ENCODE data around the gene IL4R.
A peak's percentile ranks its signal among the peaks of the same experiment; 100 is the strongest.
"Not testable (repeated sequence)": the region's sequence is repeated elsewhere in the genome, so short reads cannot be mapped to it uniquely, and the experiment has no call there.

Gene IL4R

GRCh38 chr16:27316038-27316680 is 2.4 kb downstream of the IL4R start:
- DNase-seq, result no peak

GRCh38 chr16:27317320-27317719 is 3.5 kb downstream of the IL4R start:
- DNase-seq, result no peak

DNA sequence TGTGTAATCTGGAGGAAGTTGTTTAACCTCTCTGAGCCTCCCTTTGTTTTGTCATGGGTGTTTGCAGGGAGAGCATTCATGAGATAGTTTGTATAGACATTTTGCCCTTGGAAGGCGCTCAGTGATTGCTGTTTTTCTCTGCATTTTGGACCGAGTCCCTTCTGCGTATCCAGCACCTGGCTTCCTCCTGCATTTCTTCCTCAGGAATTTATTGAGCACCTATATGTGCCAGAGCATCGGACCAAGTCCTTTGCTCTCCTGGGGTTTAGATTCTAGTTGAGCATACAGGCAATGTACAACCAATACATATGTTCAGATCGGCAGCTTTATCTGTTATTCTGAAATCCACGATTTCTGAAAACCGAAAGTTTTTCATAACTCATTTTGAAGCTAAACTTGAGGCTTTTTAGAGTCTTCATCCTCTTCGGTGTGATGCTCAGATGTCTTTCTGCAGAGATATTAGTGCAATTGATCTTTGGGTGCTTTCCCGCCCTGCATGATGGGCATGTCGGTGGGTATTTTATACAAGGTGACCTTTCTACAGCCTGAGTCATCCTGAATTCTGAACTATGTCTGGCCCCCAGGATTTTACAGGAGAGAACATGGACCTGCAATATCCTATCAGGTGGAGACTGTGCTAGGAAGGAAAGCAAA is 4.1 kb downstream of the IL4R start:
- peak; percentile 54 to 56 for DNase-seq

GRCh38 chr16:27318392-27319256 is 4.8 kb downstream of the IL4R start:
- DNase-seq, result peak; percentile 54 to 63

- DNase-seq, result no peak
Measured at GRCh38 chr16:27319257-27319965, 5.6 kb downstream of the IL4R start.

- no peak for DNase-seq
Measured at GRCh38 chr16:27320261-27321012, 6.7 kb downstream of the IL4R start.

DNA sequence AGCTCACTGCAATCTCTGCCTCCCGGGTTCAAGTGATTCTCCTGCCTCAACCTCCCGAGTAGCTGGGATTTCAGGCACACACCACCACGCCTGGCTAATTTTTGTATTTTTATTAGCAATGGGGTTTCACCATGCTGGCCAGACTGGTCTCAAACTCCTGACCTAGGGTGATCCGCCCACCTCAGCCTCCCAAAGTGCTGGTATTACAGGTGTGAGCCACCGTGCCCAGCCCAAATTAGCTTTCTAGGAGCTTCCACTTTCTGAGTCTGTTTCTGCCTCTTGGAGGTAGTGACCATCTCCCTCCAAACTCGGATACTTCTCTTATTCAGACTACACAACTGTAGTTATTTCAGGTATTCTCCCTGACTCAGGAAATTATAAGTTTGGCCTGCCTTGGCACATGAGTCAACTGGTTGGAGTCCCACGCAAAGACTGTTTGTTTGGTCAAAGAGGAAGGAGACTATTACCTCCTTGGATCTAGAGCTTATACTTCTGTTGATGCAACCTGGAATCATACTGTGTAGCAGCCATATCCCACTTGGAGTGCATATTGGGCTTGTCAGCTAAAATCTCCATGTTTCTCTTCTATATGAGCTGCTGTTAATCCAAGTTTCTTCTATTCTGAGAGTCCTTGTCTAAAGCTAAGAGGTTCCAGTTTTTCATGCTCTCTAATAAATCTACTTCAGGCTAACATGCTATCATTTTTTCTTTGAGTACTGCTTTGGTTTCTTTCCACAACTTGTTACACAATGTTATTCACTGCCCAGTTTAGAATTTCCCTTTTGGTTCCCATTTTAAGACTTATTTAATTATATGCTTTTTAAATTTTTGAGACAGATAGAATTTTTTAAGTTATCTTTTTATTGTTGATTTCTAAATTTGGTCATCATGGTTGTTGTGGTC is 7.5 kb downstream of the IL4R start:
- DNase-seq, result no peak

DNA sequence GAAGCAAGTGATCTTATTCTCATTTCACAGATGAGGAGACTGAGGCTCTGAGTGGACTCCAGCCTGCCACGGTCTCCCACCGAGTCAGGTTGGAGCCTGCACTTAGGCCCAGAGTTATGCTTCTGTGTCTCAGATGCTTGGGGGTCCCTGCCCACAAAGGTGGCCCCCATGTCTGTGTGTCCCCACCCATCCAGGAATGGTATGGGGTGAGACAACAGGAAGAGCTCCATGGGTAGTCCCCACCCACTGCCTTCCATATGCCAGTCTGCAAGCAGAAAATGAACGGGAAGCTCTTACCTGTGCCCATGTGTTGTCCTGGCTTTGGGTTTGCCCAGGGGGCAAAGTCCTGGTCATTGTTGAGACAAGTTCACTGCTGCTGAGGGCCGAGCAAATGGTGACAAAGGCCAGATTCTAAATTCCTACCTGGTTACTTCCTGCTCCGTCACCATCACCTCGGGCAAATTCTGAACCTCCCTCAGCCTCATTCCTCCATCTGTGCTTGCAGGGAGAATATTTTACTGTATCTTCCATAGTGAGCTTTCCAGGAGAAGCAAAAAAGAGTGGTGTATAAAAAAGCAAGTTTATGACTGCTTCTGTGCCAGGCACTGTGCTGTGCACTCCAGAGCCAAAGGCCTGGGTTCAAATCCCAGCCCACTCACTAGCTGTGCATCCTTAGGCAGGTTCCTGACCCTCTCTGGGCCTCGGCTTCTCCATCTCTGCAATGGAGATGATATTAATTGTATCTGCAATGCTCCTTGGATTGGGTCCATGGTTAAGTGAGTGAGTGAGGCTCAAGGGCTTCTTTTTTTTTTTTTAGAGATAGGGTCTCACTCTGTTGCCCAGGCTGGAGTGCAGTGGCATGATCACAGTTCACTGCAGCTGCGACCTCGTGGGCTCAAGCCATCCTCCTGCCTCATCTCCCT is 9.3 kb downstream of the IL4R start:
- no peak for DNase-seq

- DNase-seq, result no peak
Measured at GRCh38 chr16:27323781-27324561, 10.2 kb downstream of the IL4R start.

DNA sequence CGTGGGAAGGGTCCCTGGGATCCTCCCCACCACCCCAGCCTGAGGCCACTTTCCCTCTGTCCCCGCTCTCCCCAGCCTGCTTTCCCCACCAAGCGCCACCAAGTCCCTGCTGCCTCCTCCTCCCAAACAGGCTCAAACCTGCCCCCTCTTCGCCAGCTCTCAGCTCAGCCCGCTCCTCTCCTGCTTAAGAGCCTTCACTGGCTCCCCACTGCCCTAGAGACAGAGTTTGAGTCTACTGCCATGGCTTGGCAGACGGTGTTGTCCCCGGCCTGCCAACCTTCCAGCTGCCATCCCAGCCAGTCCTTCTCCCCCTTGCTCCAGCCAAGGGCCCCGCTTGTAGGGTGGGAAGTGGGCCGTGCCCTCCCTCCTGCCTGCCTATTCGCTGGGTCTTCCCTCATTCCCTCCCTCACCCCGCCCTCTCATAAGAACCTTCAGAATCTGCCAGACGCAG is 11.1 kb downstream of the IL4R start:
- DNase-seq, result no peak

DNA sequence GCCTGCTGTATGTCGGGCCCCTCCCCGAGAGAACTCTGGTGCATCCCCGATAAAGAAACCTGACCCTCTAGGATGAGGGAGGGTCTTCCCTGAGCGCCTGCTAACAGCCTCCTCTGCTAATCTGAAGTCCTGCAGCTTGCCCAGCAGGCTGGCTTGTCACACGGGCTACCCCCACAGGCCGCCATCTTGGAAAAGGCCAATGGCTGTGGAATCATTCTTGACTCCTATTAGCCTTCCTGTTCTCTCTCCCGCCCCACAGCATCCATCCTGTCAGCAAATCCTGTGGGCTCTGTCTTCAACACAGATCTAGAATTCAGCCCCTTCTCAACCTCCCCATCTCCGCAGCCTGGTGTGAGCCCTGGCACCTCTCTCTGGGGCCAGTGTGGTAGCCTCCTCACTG is 12.0 kb downstream of the IL4R start:
- no peak for DNase-seq

- no peak for DNase-seq
Measured at GRCh38 chr16:27326251-27326650, 12.5 kb downstream of the IL4R start.

GRCh38 chr16:27326738-27327585 is 13.2 kb downstream of the IL4R start:
- DNase-seq, result peak; percentile 40 to 56

- DNase-seq, result no peak
Measured at GRCh38 chr16:27327586-27327915, 13.8 kb downstream of the IL4R start.

- DNase-seq, result no peak
Measured at GRCh38 chr16:27328937-27329336, 15.2 kb downstream of the IL4R start.

GRCh38 chr16:27329376-27330079 is 15.8 kb downstream of the IL4R start:
- DNase-seq, result not testable (repeated sequence)

DNA sequence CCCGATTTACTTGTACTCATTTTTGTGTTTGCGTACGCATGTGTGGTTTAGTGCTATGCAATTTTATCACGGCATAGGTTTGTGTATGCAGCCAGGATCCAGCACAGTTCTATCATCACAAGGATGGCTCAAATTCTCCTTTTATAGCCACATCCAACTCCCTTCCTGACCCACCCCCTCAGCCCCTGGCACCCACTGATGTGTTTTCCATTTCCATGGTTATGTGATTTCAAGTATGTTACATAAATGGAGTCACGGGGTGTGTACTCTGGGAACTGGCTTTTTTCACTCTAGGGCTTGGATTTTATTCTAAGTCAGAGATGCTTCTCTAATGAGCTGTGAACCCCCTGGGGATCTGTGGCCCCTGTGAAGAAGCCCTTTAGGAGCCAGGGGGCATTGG is 16.8 kb downstream of the IL4R start:
- DNase-seq, result no peak

DNA sequence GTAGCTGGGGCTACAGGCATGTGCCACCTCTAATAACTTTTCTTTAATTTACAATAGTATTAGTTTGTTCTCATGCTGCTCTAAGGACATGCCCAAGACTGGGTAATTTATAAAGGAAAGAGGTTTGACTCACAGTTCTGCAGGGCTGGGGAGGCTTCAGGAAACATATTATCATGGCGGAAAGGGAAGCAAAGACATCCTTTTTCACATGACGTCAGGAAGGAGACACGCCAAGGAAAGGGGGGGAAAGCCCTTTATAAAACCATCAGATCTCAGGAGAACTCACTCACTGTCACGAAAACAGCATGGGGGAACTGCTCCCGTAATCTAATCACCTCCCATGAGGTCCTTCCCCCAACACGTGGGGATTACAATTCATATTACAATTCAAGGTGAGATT is 18.3 kb downstream of the IL4R start:
- DNase-seq, result no peak
